HG02981 (cell line): ENCODE results near the gene SLFN14.
"Not testable (repeated sequence)": the region's sequence is repeated elsewhere in the genome, so short reads cannot be mapped to it uniquely, and the experiment has no call there.

ENCODE experiments used
- ATAC-seq: cut with Tn5 transposase; IDR thresholded peaks from one replicate; pipeline ENCODE4 v1.9.1; 2021; ENCODE audit warnings: mild to moderate bottlenecking, moderate library complexity; ENCODE audit not compliant: unreplicated experiment

Gene SLFN14

DNA sequence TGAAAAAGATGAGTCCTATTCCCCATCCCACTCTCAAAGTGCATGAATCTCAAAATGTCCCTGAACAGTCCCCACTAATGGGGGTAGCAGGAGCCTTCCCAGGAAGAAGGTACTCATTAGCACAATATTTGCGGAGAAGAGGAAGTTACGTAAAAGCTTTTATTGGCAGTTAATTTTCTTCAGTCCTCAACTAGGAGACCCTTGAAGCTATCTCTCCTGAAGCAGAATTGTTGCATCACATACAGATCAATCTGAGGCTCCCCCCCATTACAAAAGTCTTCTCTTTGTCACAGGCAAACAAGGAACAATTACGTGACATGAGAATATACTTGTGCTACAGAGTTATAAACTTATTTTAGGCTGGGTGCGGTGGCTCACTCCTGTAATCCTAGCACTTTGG lies 37.3 kb downstream of the SLFN14 start:
- no peak for ATAC-seq

DNA sequence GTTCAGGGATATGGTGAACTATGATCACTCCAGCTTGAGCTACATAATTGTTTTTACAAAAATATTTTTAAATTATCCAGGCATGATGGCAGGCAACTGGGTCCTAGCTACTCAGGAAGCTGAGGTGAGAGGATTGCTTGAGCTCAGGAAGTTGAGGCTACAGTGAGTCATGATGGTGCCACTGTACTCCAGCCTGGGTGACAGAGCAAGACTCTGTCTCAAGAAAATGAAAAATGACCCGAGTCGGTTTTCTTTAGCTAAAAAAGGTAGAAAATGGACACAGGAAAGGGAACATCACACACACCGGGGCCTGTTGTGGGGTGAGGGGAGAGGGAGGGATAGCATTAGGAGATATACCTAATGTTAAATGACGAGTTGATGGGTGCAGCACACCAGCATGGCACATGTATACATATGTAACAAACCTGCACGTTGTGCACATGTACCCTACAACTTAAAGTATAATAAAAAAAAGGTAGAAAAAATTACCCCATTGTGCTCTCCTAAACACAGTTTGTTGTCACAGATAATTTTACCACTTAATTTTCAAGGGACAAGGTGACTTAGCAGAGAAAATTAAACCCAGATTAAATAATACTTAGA lies 38.9 kb downstream of the SLFN14 start:
- ATAC-seq: not testable (repeated sequence)

DNA sequence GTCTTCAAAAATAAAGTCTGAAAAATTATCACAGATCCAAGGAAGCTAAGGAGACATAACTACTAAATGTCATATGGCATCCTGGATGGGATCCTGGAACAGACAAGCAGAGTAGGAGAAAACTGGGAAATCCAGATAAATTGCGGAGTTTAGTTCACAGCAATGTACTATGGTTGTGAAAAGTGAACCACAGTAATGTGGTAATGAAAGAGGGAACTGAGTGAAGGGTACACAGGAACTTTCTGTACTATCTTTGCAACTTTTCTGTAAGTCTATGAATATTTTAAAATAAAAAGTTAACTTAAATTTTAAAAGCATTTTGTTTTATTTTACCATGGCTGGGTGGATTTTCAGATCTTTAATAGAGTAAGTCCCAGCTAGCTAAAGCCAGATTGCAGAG lies 39.5 kb downstream of the SLFN14 start:
- ATAC-seq: no peak

DNA sequence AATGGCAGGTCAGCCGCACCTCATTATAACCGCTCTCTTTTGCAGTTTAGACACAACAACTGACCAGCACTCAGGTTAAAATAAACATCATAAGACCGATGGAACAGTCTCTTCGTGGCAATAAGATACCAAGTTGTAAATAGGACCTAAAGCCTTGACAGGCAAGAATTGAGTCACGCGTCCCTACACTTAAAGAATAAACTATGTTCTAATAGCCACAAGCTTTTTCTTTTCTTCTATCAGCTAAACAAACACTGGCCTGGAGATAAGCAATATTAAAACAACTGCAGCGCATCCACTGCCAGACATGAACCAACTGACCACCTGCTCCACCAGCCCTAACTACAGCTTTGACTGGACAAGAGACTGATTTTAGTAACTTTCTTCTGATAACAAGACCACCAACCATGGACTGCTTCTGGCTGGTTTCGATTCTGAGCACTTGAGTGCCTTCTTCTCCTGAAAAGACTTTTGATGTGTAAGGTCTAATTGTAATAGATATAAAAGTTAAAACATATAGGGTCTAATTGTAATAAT lies 40.6 kb downstream of the SLFN14 start:
- no peak for ATAC-seq

DNA sequence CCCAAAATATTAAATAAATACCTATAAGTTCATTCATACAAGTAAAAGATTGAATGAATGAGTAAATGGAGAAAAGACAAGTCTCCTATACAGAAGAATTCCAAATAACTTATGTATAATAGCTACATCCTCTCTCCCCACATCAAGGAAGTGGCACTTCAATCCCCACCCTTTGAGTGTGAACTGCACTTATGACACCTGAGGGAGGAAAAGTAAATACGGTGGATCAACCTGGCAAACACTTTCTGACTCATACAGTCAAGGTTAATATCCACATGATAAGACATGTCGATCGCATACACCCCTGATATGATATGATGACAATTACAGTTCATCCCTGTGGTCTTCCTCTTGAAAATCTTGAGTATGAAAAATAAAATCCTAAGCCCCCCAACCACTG lies 41.2 kb downstream of the SLFN14 start:
- no peak for ATAC-seq

DNA sequence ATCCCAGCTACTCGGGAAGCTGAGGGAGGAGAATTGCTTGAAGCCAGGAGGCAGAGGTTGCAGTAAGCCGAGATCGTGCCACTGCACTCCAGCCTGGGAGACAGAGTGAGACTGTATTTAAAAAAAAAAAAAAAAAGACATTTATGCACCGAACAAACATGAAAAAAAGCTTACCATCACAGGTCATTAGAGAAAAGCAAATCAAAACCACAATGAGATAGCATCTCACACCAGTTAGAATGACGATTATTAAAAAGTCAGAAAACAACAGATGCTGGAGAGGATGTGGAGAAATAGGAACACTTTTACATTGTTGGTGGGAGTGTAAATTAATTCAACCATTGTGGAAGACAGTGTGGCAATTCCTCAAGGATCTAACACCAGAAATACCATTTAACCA lies 42.2 kb downstream of the SLFN14 start:
- not testable (repeated sequence) for ATAC-seq

DNA sequence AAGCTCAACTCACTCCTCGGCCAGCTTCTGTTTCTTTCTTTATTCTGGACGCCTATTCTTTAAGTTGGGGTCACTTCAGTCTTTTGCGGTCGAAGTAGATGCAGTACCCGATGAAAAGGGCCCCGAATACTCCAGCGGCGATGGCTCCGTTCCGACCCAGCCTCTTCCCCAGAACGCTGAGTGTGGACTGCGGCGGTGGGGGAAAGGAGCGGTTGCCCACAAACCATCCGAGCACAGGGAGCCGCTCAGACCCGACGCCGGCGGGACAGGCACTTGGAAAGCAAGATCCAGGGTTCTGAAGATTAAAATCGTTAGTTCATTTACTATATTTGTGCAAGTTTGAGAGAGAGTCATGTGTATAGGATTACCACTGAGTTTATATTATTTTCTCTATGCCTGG lies 45.6 kb downstream of the SLFN14 start:
- no peak for ATAC-seq

DNA sequence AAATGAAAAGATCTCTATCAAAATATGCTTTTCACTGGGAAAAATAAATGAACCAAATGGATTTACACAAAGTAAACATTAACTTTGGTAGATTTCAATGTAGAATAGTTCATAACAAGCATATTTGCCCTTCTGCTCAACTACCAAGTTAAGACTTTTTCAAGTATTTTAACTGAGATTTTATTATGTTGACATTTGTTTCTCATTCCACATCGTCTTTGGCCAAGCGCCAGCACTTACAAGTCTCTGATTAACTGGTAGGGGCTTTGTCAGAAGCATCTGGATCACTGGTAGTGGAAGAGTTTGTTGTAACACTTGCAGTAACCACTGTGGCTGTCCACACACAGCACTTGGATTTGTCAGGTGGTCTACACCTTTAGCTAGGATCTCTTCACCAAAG lies 46.1 kb downstream of the SLFN14 start:
- no peak for ATAC-seq
